Stimulated activated naive B cell treated with anti-CD40 and anti-IgM and Interleukin-4, amounts not matched to agents 10 μg/mL and 1 μg/mL and 100 μg/mL, for 72 hours (primary cell): ENCODE measurements around the gene SLC35F1.
A peak's percentile ranks its signal among the peaks of the same experiment; 100 is the strongest.
"Not testable (repeated sequence)": the region's sequence is repeated elsewhere in the genome, so short reads cannot be mapped to it uniquely, and the experiment has no call there.

Source experiments
- ATAC-seq, 2 donors: fragments of 150-1000 bp; cut with Tn5 transposase; replicated peaks; 2 replicates each; pipeline ENCODE4 v1.10.0; 2021; ENCODE audit warnings: moderate library complexity in 1 of 2
- DNase-seq: peaks from one replicate; pipeline ENCODE4 v3.0.0; 2021
- H3K27ac Mint-ChIP-seq: one replicate; pipeline ENCODE4 v1.8.0; 2022; ENCODE audit warnings: mild to moderate bottlenecking, mixed read lengths
- H3K27me3 Mint-ChIP-seq, 2 donors: one replicate each; pipeline ENCODE4 v1.8.0; 2022; ENCODE audit warnings: mixed read lengths in 2 of 2
- H3K36me3 Mint-ChIP-seq, 2 donors: one replicate each; pipeline ENCODE4 v1.8.0; 2022; ENCODE audit warnings: mixed read lengths in 2 of 2, mild to moderate bottlenecking in 1 of 2
- H3K4me1 Mint-ChIP-seq, 2 donors: one replicate each; pipeline ENCODE4 v1.8.0; 2022; ENCODE audit warnings: mixed read lengths in 2 of 2, mild to moderate bottlenecking in 1 of 2
- H3K4me3 Mint-ChIP-seq, 2 donors: one replicate each; pipeline ENCODE4 v1.8.0; 2022; ENCODE audit warnings: mild to moderate bottlenecking in 2 of 2, mixed read lengths in 2 of 2, moderate library complexity in 1 of 2
- H3K9me3 Mint-ChIP-seq, 2 donors: one replicate each; pipeline ENCODE4 v1.8.0; 2022; ENCODE audit warnings: mixed read lengths in 2 of 2, mild to moderate bottlenecking in 1 of 2

Gene SLC35F1

GRCh38 chr6:117938311-117938995, 31.4 kb downstream of the SLC35F1 start:
- H3K9me3 Mint-ChIP-seq = no peaks in the 10 kb centered on the region
- ATAC-seq (no peak), DNase-seq (no peak)
- no peaks in the 10 kb centered on the region for H3K4me1 Mint-ChIP-seq
- no peak overlapping the region for H3K27ac Mint-ChIP-seq
- no peak overlapping the region for H3K4me3 Mint-ChIP-seq
- no peaks in the 10 kb centered on the region for H3K36me3 Mint-ChIP-seq
- H3K27me3 Mint-ChIP-seq = no peaks in the 10 kb centered on the region

DNA sequence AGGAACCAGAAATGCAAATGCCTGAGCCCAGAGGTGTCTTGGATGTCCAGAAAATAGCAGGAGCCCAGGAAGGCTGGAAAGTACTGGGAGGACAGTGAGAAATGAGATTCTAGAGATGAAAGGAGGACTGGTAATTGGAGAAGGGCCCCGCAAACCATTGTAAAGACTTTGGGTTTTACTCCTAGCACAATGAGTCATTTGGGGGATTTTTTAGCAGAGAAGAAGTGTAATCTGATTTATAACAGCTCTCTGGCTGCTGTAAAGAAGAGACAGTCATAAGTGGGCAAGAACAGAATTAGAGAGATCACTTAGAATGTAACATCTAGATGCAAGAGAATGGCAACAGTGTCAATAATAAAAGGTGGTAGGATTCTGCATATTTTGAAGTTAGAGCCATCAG, 40.2 kb downstream of the SLC35F1 start:
- ATAC-seq (no peak), DNase-seq (no peak)
- no peaks in the 10 kb centered on the region for H3K9me3 Mint-ChIP-seq
- H3K27ac Mint-ChIP-seq = no peak overlapping the region
- no peaks in the 10 kb centered on the region for H3K36me3 Mint-ChIP-seq
- H3K4me3 Mint-ChIP-seq = no peak overlapping the region
- no peaks in the 10 kb centered on the region for H3K4me1 Mint-ChIP-seq
- no peaks in the 10 kb centered on the region for H3K27me3 Mint-ChIP-seq

DNA sequence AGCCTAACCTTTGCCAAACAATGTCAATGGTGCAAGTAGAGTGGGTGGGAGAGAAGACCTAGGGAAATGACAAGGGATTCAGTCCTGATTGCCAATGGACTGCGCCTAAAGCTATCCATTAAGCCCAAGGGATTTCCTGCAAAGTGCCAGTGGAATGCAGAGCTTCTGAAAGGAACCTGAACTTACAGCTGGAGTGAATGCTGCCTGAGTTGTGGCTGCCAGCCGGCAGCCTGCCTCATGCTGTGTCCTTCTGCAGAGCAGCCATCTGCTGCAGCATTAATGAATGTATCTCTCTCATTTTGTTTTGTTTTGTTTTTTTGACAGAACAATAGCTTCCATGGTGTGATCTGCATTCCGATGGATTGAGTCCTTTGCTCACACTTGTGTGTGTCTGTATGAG, 44.7 kb downstream of the SLC35F1 start:
- H3K27me3 Mint-ChIP-seq = no peaks in the 10 kb centered on the region
- H3K36me3 Mint-ChIP-seq = no peaks in the 10 kb centered on the region
- H3K9me3 Mint-ChIP-seq = no peaks in the 10 kb centered on the region
- H3K4me3 Mint-ChIP-seq = no peak overlapping the region
- DNase-seq (no peak), ATAC-seq (no peak)
- H3K27ac Mint-ChIP-seq = no peak overlapping the region
- peaks cover 7% of the 10 kb centered on the region in 2 donors for H3K4me1 Mint-ChIP-seq

GRCh38 chr6:117955684-117956256, 48.7 kb downstream of the SLC35F1 start:
- ATAC-seq (peak; percentile 47 to 63), DNase-seq (no peak)
- H3K4me3 Mint-ChIP-seq = no peak overlapping the region
- H3K4me1 Mint-ChIP-seq = peaks cover 7% of the 10 kb centered on the region in 2 donors
- H3K36me3 Mint-ChIP-seq = no peaks in the 10 kb centered on the region
- H3K9me3 Mint-ChIP-seq = no peaks in the 10 kb centered on the region
- H3K27ac Mint-ChIP-seq = no peak overlapping the region
- H3K27me3 Mint-ChIP-seq = no peaks in the 10 kb centered on the region

- no peaks in the 10 kb centered on the region for H3K36me3 Mint-ChIP-seq
- peaks cover 7% of the 10 kb centered on the region in 2 donors for H3K4me1 Mint-ChIP-seq
- H3K27me3 Mint-ChIP-seq = no peaks in the 10 kb centered on the region
- H3K9me3 Mint-ChIP-seq = no peaks in the 10 kb centered on the region
- H3K4me3 Mint-ChIP-seq = no peak overlapping the region
- ATAC-seq (no peak), DNase-seq (no peak)
- no peak overlapping the region for H3K27ac Mint-ChIP-seq
Measured at GRCh38 chr6:117956386-117956785, 49.3 kb downstream of the SLC35F1 start.

- no peaks in the 10 kb centered on the region for H3K27me3 Mint-ChIP-seq
- H3K9me3 Mint-ChIP-seq = no peaks in the 10 kb centered on the region
- peaks cover 7% of the 10 kb centered on the region in 2 donors for H3K4me1 Mint-ChIP-seq
- no peak overlapping the region for H3K27ac Mint-ChIP-seq
- H3K36me3 Mint-ChIP-seq = no peaks in the 10 kb centered on the region
- DNase-seq (no peak), ATAC-seq (no peak)
- H3K4me3 Mint-ChIP-seq = no peak overlapping the region
Measured at GRCh38 chr6:117958536-117958935, 51.5 kb downstream of the SLC35F1 start.

DNA sequence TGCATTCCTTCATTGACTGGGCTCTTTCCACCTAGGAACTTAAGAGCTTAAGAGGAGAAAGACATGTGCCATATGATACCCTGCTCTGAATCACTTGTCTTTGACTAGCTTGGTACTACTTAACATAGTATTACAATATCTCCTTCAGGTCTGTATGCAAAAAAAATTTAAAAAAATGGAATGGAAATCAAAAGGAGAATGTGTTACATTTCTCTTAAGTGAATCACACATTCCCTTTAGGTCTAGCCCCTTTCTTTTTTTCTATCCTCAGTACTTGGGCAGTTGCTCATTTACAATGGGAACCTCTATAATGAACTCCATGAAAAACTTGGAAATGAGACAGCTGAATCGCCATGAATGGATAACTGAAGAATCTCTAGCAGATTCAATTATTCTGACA, 53.8 kb downstream of the SLC35F1 start:
- ATAC-seq (no peak), DNase-seq (no peak)
- Mint-ChIP-seq H3K27ac (no peak overlapping the region), H3K27me3 (no peaks in the 10 kb centered on the region), H3K36me3 (no peaks in the 10 kb centered on the region), H3K4me3 (no peak overlapping the region), H3K9me3 (peaks cover 5 to 9% of the 10 kb centered on the region in 2 donors), H3K4me1 (peaks cover 2 to 4% of the 10 kb centered on the region in 2 donors)

DNA sequence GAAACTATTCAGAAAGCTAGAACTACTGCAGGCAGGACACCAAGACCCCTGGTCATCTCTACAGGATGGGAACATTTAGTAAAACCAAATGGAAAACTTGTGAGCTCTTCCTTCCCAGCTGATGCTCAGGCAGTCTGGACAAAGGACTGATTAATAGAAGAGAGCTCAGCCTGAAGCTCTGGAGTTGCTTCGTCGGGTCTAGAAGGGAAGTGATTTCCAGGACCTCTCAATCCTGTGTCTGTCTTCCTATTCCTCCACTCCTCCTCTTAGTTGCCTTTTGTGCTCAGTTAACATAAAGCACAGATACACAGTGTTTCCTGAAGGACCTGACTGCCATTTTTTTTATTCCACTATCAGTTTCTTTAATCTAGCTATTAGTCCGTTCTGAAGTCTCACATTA, 54.2 kb downstream of the SLC35F1 start:
- Mint-ChIP-seq H3K4me3 (no peak overlapping the region), H3K9me3 (peaks cover 5 to 9% of the 10 kb centered on the region in 2 donors), H3K27me3 (no peaks in the 10 kb centered on the region), H3K4me1 (no peaks in the 10 kb centered on the region), H3K36me3 (no peaks in the 10 kb centered on the region), H3K27ac (no peak overlapping the region)
- DNase-seq = no peak
- ATAC-seq = no peak

GRCh38 chr6:117965763-117966162, 58.7 kb downstream of the SLC35F1 start:
- H3K36me3 Mint-ChIP-seq, DNase-seq, H3K4me1 Mint-ChIP-seq, ATAC-seq, H3K27ac Mint-ChIP-seq, H3K4me3 Mint-ChIP-seq, H3K27me3 Mint-ChIP-seq: not testable (repeated sequence)
- peaks cover 5 to 14% of the 10 kb centered on the region in 2 donors for H3K9me3 Mint-ChIP-seq

- H3K27me3 Mint-ChIP-seq = no peaks in the 10 kb centered on the region
- H3K27ac Mint-ChIP-seq = no peak overlapping the region
- H3K9me3 Mint-ChIP-seq = peaks cover 13% of the 10 kb centered on the region in 2 donors
- no peaks in the 10 kb centered on the region for H3K4me1 Mint-ChIP-seq
- H3K36me3 Mint-ChIP-seq = no peaks in the 10 kb centered on the region
- ATAC-seq (no peak), DNase-seq (no peak)
- no peak overlapping the region for H3K4me3 Mint-ChIP-seq
Measured at GRCh38 chr6:117971637-117972036, 64.6 kb downstream of the SLC35F1 start.

DNA sequence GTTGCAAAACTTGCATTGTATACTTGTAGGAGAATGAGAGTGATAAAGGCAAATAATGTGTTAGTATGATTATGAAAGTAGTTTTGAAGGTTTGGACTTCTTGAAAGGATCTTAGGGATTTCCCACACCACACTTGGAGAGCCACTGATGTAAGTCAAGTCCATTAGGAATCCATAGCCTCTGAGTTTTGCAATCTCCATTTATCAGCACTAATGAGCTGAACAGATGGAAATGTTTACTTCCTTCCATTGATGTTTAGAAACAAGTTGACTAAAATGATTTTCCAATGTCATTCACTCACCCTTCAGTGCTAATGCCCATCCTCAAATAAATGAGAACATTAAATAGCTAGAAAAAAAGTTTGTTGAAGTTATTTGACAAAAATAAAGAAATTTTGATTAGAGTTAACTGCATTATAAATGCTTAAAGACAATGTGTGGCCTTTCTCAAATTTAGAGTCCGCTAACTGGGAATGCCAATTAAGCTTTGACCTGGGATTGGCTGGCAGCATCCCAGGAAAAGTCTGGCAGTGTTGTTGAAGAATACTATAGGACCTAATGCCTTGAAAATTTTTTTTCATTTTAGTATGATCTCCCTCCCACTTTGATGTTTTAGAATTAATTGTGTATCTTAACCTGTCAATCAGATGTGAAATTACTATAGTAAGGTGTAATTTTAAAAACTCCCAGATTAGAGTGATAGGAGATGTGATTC, 68.0 kb downstream of the SLC35F1 start:
- Mint-ChIP-seq H3K4me3 (no peak overlapping the region), H3K4me1 (no peaks in the 10 kb centered on the region), H3K36me3 (no peaks in the 10 kb centered on the region), H3K27me3 (peaks cover 4 to 14% of the 10 kb centered on the region in 2 donors), H3K27ac (no peak overlapping the region), H3K9me3 (peaks cover 12 to 13% of the 10 kb centered on the region in 2 donors)
- ATAC-seq (no peak), DNase-seq (no peak)

DNA sequence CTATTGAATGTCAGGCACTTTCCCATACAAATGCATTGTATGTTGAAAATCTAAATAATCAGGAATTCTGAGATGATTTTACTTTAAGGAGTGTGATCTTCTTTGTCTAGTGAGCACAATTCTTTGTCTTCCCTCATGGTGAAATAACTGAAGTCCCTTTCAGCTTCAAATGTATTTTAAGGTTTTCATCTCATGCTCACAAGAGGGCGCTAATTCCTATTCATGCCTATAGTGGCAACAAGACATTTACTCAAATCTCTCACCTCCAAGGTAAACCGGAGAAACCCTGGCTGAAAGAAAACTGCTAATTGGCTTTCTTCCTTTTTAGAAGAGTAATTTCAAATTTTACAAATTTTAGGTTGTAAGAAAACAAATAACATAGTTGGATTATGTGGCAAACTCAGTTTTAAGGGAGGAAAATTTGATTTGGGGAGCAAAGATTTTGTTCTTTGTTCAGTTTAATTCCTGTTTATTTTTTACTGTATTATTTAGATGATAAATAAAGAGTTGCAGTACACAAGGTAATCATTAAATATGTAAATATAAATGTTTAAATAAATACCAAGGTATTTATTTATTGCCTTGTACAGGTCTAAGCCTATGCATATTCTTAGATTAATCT, 69.1 kb downstream of the SLC35F1 start:
- no peak overlapping the region for H3K4me3 Mint-ChIP-seq
- H3K9me3 Mint-ChIP-seq = peaks cover 5 to 9% of the 10 kb centered on the region in 2 donors
- ATAC-seq (no peak), DNase-seq (no peak)
- H3K27me3 Mint-ChIP-seq = peaks cover 8 to 20% of the 10 kb centered on the region in 2 donors
- H3K27ac Mint-ChIP-seq = no peak overlapping the region
- no peaks in the 10 kb centered on the region for H3K36me3 Mint-ChIP-seq
- H3K4me1 Mint-ChIP-seq = no peaks in the 10 kb centered on the region

DNA sequence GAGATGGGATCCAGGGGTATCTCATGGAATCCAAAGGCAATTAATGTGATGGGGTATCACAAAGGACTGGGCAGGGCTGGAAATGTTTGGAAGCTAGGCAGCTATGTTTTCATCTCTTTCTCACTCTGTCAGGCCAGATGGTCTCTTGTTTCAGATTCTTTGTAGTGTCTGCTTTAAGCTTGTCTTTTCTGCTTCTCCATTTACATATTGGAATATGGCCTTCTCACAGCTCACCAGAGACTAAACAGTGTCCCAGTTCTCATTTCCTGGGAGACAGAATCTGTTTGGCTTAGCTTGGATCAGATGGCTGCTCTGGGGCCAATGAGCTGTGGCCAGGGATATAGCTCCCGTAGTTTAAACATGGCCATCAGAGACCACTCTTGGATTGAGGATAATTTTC, 78.9 kb downstream of the SLC35F1 start:
- Mint-ChIP-seq H3K4me1 (no peaks in the 10 kb centered on the region), H3K27me3 (peaks cover 4% of the 10 kb centered on the region in 2 donors), H3K27ac (no peak overlapping the region), H3K36me3 (no peaks in the 10 kb centered on the region), H3K4me3 (no peak overlapping the region), H3K9me3 (no peaks in the 10 kb centered on the region)
- ATAC-seq (no peak), DNase-seq (no peak)

GRCh38 chr6:117986396-117986795, 79.3 kb downstream of the SLC35F1 start:
- no peaks in the 10 kb centered on the region for H3K36me3 Mint-ChIP-seq
- DNase-seq (no peak), ATAC-seq (no peak)
- no peaks in the 10 kb centered on the region for H3K9me3 Mint-ChIP-seq
- no peaks in the 10 kb centered on the region for H3K27me3 Mint-ChIP-seq
- no peaks in the 10 kb centered on the region for H3K4me1 Mint-ChIP-seq
- no peak overlapping the region for H3K4me3 Mint-ChIP-seq
- no peak overlapping the region for H3K27ac Mint-ChIP-seq

GRCh38 chr6:117989086-117989485, 82.0 kb downstream of the SLC35F1 start:
- ATAC-seq (no peak), DNase-seq (no peak)
- Mint-ChIP-seq H3K36me3 (no peaks in the 10 kb centered on the region), H3K4me3 (no peak overlapping the region), H3K27ac (no peak overlapping the region), H3K9me3 (no peaks in the 10 kb centered on the region), H3K27me3 (no peaks in the 10 kb centered on the region), H3K4me1 (no peaks in the 10 kb centered on the region)
